Endodermal cell (in vitro differentiated cells): ENCODE measurements around the gene AGBL1. TPM values are rescaled to one million over a fixed set of nuclear protein-coding genes. Genes with fewer than 3 reads are reported as not detected.
A peak's percentile ranks its signal among the peaks of the same experiment; 100 is the strongest.

Experiments
- DNase-seq: peaks from one replicate; pipeline ENCODE4 v3.0.0-alpha.2; 2017
- H3K27ac ChIP-seq: 2 replicates; pipeline ENCODE4 v1.5.1; 2013; ENCODE audit warnings: mild to moderate bottlenecking, low read depth, low read length, moderate library complexity
- H3K27me3 ChIP-seq: 2 replicates; pipeline ENCODE4 v1.6.1; 2013; ENCODE audit warnings: mild to moderate bottlenecking, low read length, moderate library complexity; ENCODE audit not compliant: insufficient read depth, control insufficient read depth, poor library complexity, severe bottlenecking
- H3K36me3 ChIP-seq: 2 replicates; pipeline ENCODE4 v1.7.0; 2013; ENCODE audit warnings: mild to moderate bottlenecking, low read length, moderate library complexity; ENCODE audit not compliant: control insufficient read depth, insufficient read depth
- H3K4me1 ChIP-seq: one replicate; pipeline ENCODE4 v1.7.0; 2013; ENCODE audit warnings: low read length; ENCODE audit not compliant: control insufficient read depth, insufficient read depth
- H3K4me3 ChIP-seq: 2 replicates; pipeline ENCODE4 v1.5.1; 2013; ENCODE audit warnings: mild to moderate bottlenecking, low read length, moderate library complexity
- H3K9ac ChIP-seq: 2 replicates; pipeline ENCODE4 v1.6.1; 2013; ENCODE audit warnings: mild to moderate bottlenecking, low read length, moderate library complexity; ENCODE audit not compliant: poor library complexity, severe bottlenecking; ENCODE audit errors: extremely low read depth
- H3K9me3 ChIP-seq: 2 replicates; pipeline ENCODE4 v1.6.1; 2013; ENCODE audit warnings: mild to moderate bottlenecking, low read length, moderate library complexity; ENCODE audit not compliant: control insufficient read depth
- H3K27ac Mint-ChIP-seq: 2 replicates; pipeline ENCODE4 v1.8.0; 2020; ENCODE audit warnings: mixed read lengths
- H3K27me3 Mint-ChIP-seq: 2 replicates; pipeline ENCODE4 v1.8.0; 2021; ENCODE audit warnings: mild to moderate bottlenecking, mixed read lengths; ENCODE audit not compliant: insufficient read depth
- H3K36me3 Mint-ChIP-seq: 2 replicates; pipeline ENCODE4 v1.8.0; 2020; ENCODE audit warnings: low read depth, mixed read lengths
- H3K4me1 Mint-ChIP-seq: 2 replicates; pipeline ENCODE4 v1.8.0; 2020; ENCODE audit warnings: mixed read lengths
- H3K4me3 Mint-ChIP-seq: 2 replicates; pipeline ENCODE4 v1.8.0; 2020; ENCODE audit warnings: mild to moderate bottlenecking, moderate library complexity, mixed read lengths
- H3K9me3 Mint-ChIP-seq: 2 replicates; pipeline ENCODE4 v1.8.0; 2020; ENCODE audit warnings: mild to moderate bottlenecking, mixed read lengths
- CTCF ChIP-seq: fragments of 200-600 bp; sonication (generic); conservative IDR thresholded peaks from 2 replicates; pipeline ENCODE4 v1.5.0; 2021; ENCODE audit warnings: antibody characterized with exemption, mild to moderate bottlenecking
- WGBS, 2 experiments: methylation state at CpG; one replicate each; pipeline versions ENCODE4 v1.1.5 to v1.1.7; 2013; ENCODE audit warnings: missing lambda C conversion rate in 2 of 2, mixed read lengths in 1 of 2; ENCODE audit not compliant: insufficient coverage in 1 of 2, insufficient read length in 1 of 2; 5-methylcytosine and 5-hydroxymethylcytosine counted together
- total RNA-seq, 2 donors: library from RNA; stranded (reverse); fragmentation: NEBNext Ultra II Directional in 1 of 2; extraction: Animal tissue kit (Norgen Biotek cat#: 25700) in 1 of 2; gene quantifications; 2 replicates in 1 of 2; 3 replicates in 1 of 2; pipeline ENCODE4 v1.2.1, GENCODE V29; 2021

AGBL1 gene
- total RNA-seq, 2 donors from 2014 or later: 0.07 to 0.11 TPM

- TF ChIP-seq CTCF: no peak
- no peaks in the 10 kb centered on the region for H3K27me3 ChIP-seq
- Mint-ChIP-seq H3K4me3 (no peak overlapping the region), H3K9me3 (no peaks in the 10 kb centered on the region), H3K27me3 (no peaks in the 10 kb centered on the region), H3K36me3 (no peaks in the 10 kb centered on the region), H3K4me1 (peaks cover 6% of the 10 kb centered on the region), H3K27ac (no peak overlapping the region)
- peaks cover 5% of the 10 kb centered on the region for H3K9me3 ChIP-seq
- no peak overlapping the region for H3K4me3 ChIP-seq
- peak overlapping the region; percentile 24 for H3K27ac ChIP-seq
- DNase-seq: no peak
- no peaks in the 10 kb centered on the region for H3K36me3 ChIP-seq
- no peaks in the 10 kb centered on the region for H3K4me1 ChIP-seq
- WGBS, 2 experiments: 93% methylated on average over 1 of the region's 1 CpG; no CpG with 5 or more reads in 1 of the 2 experiments
- no peak overlapping the region for H3K9ac ChIP-seq
These were observed 584.9 kb downstream of the AGBL1 start for GRCh38 chr15:86664581-86664980.

GRCh38 chr15:86676002-86676401 lies 596.3 kb downstream of the AGBL1 start:
- no peak overlapping the region for H3K27ac ChIP-seq
- H3K27me3 ChIP-seq: no peaks in the 10 kb centered on the region
- Mint-ChIP-seq H3K27me3 (no peaks in the 10 kb centered on the region), H3K36me3 (no peaks in the 10 kb centered on the region), H3K27ac (no peak overlapping the region), H3K9me3 (no peaks in the 10 kb centered on the region), H3K4me1 (peaks cover 13% of the 10 kb centered on the region), H3K4me3 (no peak overlapping the region)
- 97% methylated on average over 4 of the region's 4 CpGs for WGBS, 2 experiments
- H3K4me3 ChIP-seq: no peak overlapping the region
- H3K9me3 ChIP-seq: no peaks in the 10 kb centered on the region
- no peak overlapping the region for H3K9ac ChIP-seq
- H3K4me1 ChIP-seq: peaks cover 3% of the 10 kb centered on the region
- no peaks in the 10 kb centered on the region for H3K36me3 ChIP-seq
- no peak for DNase-seq
- no peak for TF ChIP-seq CTCF

- Histone ChIP-seq H3K9ac (no peak overlapping the region), H3K9me3 (no peaks in the 10 kb centered on the region), H3K36me3 (no peaks in the 10 kb centered on the region), H3K27ac (no peak overlapping the region), H3K4me3 (no peak overlapping the region), H3K27me3 (no peaks in the 10 kb centered on the region), H3K4me1 (peaks cover 3% of the 10 kb centered on the region)
- peaks cover 12% of the 10 kb centered on the region for H3K4me1 Mint-ChIP-seq
- no peak for TF ChIP-seq CTCF
- no peak overlapping the region for H3K27ac Mint-ChIP-seq
- DNase-seq: no peak
- no peaks in the 10 kb centered on the region for H3K27me3 Mint-ChIP-seq
- H3K36me3 Mint-ChIP-seq: no peaks in the 10 kb centered on the region
- no peak overlapping the region for H3K4me3 Mint-ChIP-seq
- WGBS, 2 experiments: 53 to 65% methylated on average over 5 to 6 of the region's 6 CpGs
- no peaks in the 10 kb centered on the region for H3K9me3 Mint-ChIP-seq
These were observed 597.6 kb downstream of the AGBL1 start for GRCh38 chr15:86677278-86677677.
